ENCODE data around the gene RPRD1A.

DNA sequence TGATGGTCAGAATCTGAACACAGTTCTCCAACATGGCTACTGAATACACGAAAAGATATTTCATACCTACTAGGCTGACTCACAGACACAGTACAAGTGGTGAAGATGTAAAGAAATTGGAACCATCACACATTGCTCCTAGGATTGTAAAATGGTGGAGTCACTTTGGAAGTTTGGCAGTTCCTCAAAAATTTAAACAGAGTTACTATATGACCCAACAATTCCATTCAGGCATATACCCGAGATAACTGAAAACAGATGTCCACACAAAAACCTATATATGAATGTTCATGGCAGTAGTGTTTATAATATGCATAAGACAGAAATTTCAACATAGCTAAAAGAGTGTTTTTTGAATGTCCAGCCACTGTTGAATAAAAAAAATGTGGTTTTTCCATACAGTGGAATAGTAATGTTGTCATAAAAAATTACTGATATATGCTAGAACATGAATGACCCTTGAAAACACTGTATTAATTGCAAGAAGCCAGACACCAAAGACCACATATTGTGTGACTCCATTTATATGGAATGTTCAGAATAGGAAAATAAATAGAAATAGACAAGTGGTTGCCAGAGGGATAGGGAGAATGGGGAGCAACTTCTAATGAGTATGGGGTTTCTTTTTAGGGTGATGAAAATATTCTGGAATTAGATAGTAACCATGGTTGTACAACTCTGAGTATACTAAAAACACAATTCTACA is 84.8 kb downstream of the RPRD1A start:
- TF ChIP-seq, protein P1, sequence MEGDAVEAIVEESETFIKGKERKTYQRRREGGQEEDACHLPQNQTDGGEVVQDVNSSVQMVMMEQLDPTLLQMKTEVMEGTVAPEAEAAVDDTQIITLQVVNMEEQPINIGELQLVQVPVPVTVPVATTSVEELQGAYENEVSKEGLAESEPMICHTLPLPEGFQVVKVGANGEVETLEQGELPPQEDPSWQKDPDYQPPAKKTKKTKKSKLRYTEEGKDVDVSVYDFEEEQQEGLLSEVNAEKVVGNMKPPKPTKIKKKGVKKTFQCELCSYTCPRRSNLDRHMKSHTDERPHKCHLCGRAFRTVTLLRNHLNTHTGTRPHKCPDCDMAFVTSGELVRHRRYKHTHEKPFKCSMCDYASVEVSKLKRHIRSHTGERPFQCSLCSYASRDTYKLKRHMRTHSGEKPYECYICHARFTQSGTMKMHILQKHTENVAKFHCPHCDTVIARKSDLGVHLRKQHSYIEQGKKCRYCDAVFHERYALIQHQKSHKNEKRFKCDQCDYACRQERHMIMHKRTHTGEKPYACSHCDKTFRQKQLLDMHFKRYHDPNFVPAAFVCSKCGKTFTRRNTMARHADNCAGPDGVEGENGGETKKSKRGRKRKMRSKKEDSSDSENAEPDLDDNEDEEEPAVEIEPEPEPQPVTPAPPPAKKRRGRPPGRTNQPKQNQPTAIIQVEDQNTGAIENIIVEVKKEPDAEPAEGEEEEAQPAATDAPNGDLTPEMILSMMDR (IDR thresholded peaks at IDR 0.05; ENCODE audit: insufficient read depth, low read length, poor library complexity, severe bottlenecking): no peak
- no peak for TF ChIP-seq EZH2phosphoT487 (conservative IDR thresholded peaks at IDR 0.05; ENCODE audit: low read length)
